Suprapubic skin (tissue), 3 donors: ENCODE results near the gene PITX1.

Source experiments
- EP300 ChIP-seq: sonication (generic); formaldehyde crosslinking; IDR thresholded peaks from one replicate; pipeline ENCODE4 v1.6.1; 2017; ENCODE audit warnings: antibody characterized with exemption
- POLR2A ChIP-seq, 2 donors: fragments of 450-650 bp; IDR thresholded peaks; one replicate each; pipeline ENCODE4 v1.6.1; 2017; ENCODE audit warnings: antibody characterized with exemption in 2 of 2, mild to moderate bottlenecking in 2 of 2, moderate library complexity in 2 of 2
- TF ChIP-seq, protein P1 (sequence below), 2 donors: fragments of 200-600 bp in 1 of 2; fragments of 450-650 bp in 1 of 2; sonication (generic) in 1 of 2; IDR thresholded peaks; one replicate each; pipeline ENCODE4 v1.5.1; 2016 to 2019; ENCODE audit warnings: antibody characterized with exemption in 2 of 2, mild to moderate bottlenecking in 1 of 2, moderate library complexity in 1 of 2

GRCh38 chr5:134979416-134979815 lies 54.6 kb downstream of the PITX1 start:
- no peak for TF ChIP-seq EP300
- TF ChIP-seq, protein P1, sequence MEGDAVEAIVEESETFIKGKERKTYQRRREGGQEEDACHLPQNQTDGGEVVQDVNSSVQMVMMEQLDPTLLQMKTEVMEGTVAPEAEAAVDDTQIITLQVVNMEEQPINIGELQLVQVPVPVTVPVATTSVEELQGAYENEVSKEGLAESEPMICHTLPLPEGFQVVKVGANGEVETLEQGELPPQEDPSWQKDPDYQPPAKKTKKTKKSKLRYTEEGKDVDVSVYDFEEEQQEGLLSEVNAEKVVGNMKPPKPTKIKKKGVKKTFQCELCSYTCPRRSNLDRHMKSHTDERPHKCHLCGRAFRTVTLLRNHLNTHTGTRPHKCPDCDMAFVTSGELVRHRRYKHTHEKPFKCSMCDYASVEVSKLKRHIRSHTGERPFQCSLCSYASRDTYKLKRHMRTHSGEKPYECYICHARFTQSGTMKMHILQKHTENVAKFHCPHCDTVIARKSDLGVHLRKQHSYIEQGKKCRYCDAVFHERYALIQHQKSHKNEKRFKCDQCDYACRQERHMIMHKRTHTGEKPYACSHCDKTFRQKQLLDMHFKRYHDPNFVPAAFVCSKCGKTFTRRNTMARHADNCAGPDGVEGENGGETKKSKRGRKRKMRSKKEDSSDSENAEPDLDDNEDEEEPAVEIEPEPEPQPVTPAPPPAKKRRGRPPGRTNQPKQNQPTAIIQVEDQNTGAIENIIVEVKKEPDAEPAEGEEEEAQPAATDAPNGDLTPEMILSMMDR (IDR thresholded peaks at IDR 0.05) = no peak
- TF ChIP-seq POLR2A (IDR thresholded peaks at IDR 0.05) = no peak
